MM.1S (cell line): ENCODE results near the gene TANGO2.

Experiments
- DNase-seq: peaks from one replicate; pipeline ENCODE4 v3.0.0-alpha.2; 2015
- H2AFZ ChIP-seq: fragments of 300-600 bp; sonication (generic); 2 replicates; pipeline ENCODE4 v1.6.0; 2016; ENCODE audit warnings: antibody characterized with exemption, low read length
- H3F3A ChIP-seq: fragments of 300-600 bp; sonication (generic); 2 replicates; pipeline ENCODE4 v1.6.1; 2016; ENCODE audit warnings: mild to moderate bottlenecking, antibody characterized with exemption, low read length, moderate library complexity, mixed read lengths; ENCODE audit not compliant: insufficient read depth
- H3K27ac ChIP-seq: fragments of 300-600 bp; sonication (generic); 2 replicates; pipeline ENCODE4 v1.5.1; 2016; ENCODE audit warnings: mild to moderate bottlenecking, low read length
- H3K27me3 ChIP-seq: fragments of 300-600 bp; sonication (generic); replicated peaks from 2 replicates; pipeline ENCODE4 v1.6.0; 2016; ENCODE audit warnings: low read length; ENCODE audit not compliant: insufficient read depth
- H3K36me3 ChIP-seq: fragments of 300-600 bp; sonication (generic); replicated peaks from 2 replicates; pipeline ENCODE4 v1.6.1; 2016; ENCODE audit warnings: mild to moderate bottlenecking, low read length, mixed read lengths; ENCODE audit not compliant: insufficient read depth
- H3K4me1 ChIP-seq: fragments of 300-600 bp; sonication (generic); 2 replicates; pipeline ENCODE4 v1.6.1; 2016; ENCODE audit warnings: low read length, mixed read lengths
- H3K4me2 ChIP-seq: fragments of 300-600 bp; sonication (generic); 2 replicates; pipeline ENCODE4 v1.6.0; 2016; ENCODE audit warnings: low read depth, low read length
- H3K4me3 ChIP-seq: fragments of 300-600 bp; sonication (generic); 2 replicates; pipeline ENCODE4 v1.5.1; 2016; ENCODE audit warnings: low read length, mixed read lengths
- H3K79me2 ChIP-seq: fragments of 300-600 bp; sonication (generic); 2 replicates; pipeline ENCODE4 v1.6.1; 2016; ENCODE audit warnings: mixed run types, low read length, mixed read lengths
- H3K9ac ChIP-seq: fragments of 300-600 bp; sonication (generic); 2 replicates; pipeline ENCODE4 v1.6.1; 2016; ENCODE audit warnings: low read length, mixed read lengths
- H3K9me2 ChIP-seq: fragments of 300-600 bp; sonication (generic); replicated peaks from 2 replicates; pipeline ENCODE4 v1.6.1; 2016; ENCODE audit warnings: mild to moderate bottlenecking, low read length, mixed read lengths; ENCODE audit not compliant: insufficient read depth
- H3K9me3 ChIP-seq: fragments of 300-600 bp; sonication (generic); replicated peaks from 2 replicates; pipeline ENCODE4 v1.6.1; 2016; ENCODE audit warnings: mild to moderate bottlenecking, low read length, mixed read lengths; ENCODE audit not compliant: insufficient read depth
- H4K20me1 ChIP-seq: fragments of 300-600 bp; sonication (generic); 2 replicates; pipeline ENCODE4 v1.6.1; 2016; ENCODE audit warnings: mild to moderate bottlenecking, low read length, moderate library complexity, mixed read lengths; ENCODE audit not compliant: insufficient read depth
- EZH2 ChIP-seq: fragments of 300-600 bp; sonication (generic); optimal IDR thresholded peaks from 2 replicates; pipeline ENCODE3; 2017; ENCODE audit warnings: low read depth, mild to moderate bottlenecking, antibody characterized with exemption, low read length, mixed read lengths
- EZH2phosphoT487 ChIP-seq: fragments of 300-600 bp; sonication (generic); IDR thresholded peaks from 2 replicates; pipeline ENCODE4 v1.6.1; 2018; ENCODE audit warnings: antibody characterized with exemption, low read length
- TF ChIP-seq, protein P1 (sequence below): fragments of 300-600 bp; sonication (generic); IDR thresholded peaks from 2 replicates; pipeline ENCODE4 v1.5.1; 2016; ENCODE audit warnings: antibody characterized with exemption, low read length, mixed read lengths

Gene TANGO2

DNA sequence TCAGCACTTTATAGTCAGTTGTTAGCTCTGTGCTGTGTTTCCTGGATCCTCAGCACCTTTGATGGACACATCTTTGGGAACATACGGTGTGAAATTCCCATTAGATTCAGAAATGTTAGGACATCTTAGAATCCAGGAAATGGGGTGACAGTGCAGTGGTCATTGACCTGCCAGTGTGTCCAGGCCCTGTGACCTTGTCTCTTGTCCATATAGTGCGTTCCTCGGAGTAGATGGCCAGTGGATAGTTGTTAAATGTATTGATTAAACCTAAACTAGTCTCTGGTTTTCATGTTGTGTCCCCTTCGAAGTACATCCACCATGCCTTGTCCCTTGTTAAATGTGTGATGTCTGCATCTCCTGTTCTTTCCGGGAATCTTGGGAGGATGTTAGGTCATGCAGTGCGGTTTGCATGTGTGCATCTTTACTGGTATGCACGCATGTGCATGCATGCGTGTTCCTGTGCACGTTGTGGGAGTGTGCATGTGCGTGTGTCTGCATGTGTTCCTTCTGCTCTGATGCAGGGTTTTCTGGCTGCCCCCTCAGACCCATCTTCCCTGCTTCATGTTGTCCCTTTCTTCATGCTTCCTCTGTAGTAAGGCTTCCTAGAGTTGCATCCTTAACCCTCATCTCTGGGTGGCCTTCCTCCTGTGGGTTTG lies 63.1 kb downstream of the TANGO2 start:
- H3K9me2 ChIP-seq: no peaks in the 10 kb centered on the region
- no peaks in the 10 kb centered on the region for H3K9me3 ChIP-seq
- H3K27ac ChIP-seq: no peak overlapping the region
- H3K4me1 ChIP-seq: peaks cover 6% of the 10 kb centered on the region; the same call in 1 of the 2 replicates
- H3K79me2 ChIP-seq: peaks cover 82% of the 10 kb centered on the region
- DNase-seq: no peak
- TF ChIP-seq, protein P1, sequence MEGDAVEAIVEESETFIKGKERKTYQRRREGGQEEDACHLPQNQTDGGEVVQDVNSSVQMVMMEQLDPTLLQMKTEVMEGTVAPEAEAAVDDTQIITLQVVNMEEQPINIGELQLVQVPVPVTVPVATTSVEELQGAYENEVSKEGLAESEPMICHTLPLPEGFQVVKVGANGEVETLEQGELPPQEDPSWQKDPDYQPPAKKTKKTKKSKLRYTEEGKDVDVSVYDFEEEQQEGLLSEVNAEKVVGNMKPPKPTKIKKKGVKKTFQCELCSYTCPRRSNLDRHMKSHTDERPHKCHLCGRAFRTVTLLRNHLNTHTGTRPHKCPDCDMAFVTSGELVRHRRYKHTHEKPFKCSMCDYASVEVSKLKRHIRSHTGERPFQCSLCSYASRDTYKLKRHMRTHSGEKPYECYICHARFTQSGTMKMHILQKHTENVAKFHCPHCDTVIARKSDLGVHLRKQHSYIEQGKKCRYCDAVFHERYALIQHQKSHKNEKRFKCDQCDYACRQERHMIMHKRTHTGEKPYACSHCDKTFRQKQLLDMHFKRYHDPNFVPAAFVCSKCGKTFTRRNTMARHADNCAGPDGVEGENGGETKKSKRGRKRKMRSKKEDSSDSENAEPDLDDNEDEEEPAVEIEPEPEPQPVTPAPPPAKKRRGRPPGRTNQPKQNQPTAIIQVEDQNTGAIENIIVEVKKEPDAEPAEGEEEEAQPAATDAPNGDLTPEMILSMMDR: no peak
- no peak for TF ChIP-seq EZH2phosphoT487
- no peak for TF ChIP-seq EZH2
- H3K9ac ChIP-seq: no peak overlapping the region
- H2AFZ ChIP-seq: no peak overlapping the region
- H3F3A ChIP-seq: no peaks in the 10 kb centered on the region
- peaks cover 5% of the 10 kb centered on the region; the same call in 1 of the 2 replicates for H3K36me3 ChIP-seq
- no peak overlapping the region for H3K4me2 ChIP-seq
- H4K20me1 ChIP-seq: peaks cover 12% of the 10 kb centered on the region
- no peak overlapping the region for H3K4me3 ChIP-seq
- no peaks in the 10 kb centered on the region for H3K27me3 ChIP-seq

DNA sequence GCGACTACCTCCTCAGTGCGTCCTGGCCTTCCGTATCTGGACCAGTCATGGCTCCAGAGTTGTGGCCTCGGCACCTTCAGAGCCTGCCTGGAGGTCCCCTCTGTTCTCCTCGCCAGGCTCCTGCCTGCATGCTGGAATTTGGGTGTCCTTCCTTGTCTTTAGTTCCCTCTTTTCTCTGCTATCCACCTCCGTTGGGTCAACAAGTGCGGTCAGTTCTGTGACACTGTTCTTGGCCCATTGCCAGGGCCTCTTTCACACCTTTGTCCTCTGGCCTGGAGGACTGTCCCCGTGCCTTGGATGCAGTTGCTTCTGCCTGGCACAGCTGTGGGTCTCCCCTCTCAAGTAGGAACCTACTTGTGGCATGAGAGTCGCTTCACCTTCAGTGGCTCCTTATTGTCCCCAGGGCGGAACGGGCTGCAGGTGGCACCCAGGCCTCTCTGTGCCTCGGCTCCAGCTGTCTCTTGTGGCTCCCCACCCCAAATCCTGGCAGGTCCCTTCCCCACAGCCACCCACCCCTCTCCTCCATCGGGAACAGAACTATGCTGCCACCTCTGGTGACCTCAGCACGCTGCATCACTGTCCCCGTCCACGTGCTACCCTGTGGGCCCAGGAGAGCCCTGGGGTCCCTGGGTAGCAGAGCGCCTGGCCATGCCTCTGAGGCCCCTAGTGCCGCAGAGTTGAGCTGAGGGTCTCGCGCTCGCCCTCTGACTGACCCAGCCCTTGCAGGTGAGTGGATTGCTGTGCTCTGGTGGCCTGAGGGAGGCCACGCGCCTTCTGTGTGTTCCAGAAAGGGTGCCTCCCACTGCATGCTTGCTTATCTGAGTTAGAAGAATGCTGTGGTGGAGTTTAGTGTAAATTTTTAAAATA lies 63.9 kb downstream of the TANGO2 start:
- TF ChIP-seq EZH2 (no peak), EZH2phosphoT487 (no peak)
- TF ChIP-seq, protein P1: peak; percentile 34
- no peaks in the 10 kb centered on the region for H3K9me2 ChIP-seq
- H2AFZ ChIP-seq: no peak overlapping the region
- peaks cover 6% of the 10 kb centered on the region; the same call in 1 of the 2 replicates for H3K4me1 ChIP-seq
- H3K36me3 ChIP-seq: peaks cover 5% of the 10 kb centered on the region; the same call in 1 of the 2 replicates
- H3K4me3 ChIP-seq: no peak overlapping the region
- H3K9ac ChIP-seq: no peak overlapping the region
- no peaks in the 10 kb centered on the region for H3K27me3 ChIP-seq
- no peak for DNase-seq
- H3K4me2 ChIP-seq: no peak overlapping the region
- H3F3A ChIP-seq: no peaks in the 10 kb centered on the region
- H3K9me3 ChIP-seq: no peaks in the 10 kb centered on the region
- H3K79me2 ChIP-seq: peaks cover 82% of the 10 kb centered on the region
- peaks cover 12% of the 10 kb centered on the region for H4K20me1 ChIP-seq
- H3K27ac ChIP-seq: no peak overlapping the region

DNA sequence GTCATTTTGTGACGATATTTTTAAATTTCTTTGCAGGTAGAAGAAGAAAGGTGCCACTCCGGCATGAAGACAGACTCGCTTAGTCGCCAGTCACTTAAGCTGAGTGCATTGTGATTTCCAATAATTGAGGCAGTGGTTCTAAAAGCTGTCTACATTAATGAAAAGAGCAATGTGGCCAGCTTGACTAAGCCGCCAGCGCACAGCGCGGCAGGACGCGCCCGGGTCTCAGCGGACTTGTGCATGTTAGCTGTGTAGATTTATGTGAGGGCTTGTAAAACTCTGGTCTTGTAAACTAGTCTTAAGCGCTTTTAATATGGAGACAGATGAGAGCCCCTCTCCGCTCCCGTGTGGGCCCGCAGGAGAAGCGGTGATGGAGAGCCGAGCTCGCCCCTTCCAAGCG lies 64.7 kb downstream of the TANGO2 start:
- no peaks in the 10 kb centered on the region for H3K27me3 ChIP-seq
- no peaks in the 10 kb centered on the region for H3F3A ChIP-seq
- no peak for DNase-seq
- peaks cover 12% of the 10 kb centered on the region; the same call in 1 of the 2 replicates for H3K36me3 ChIP-seq
- no peak overlapping the region for H3K4me3 ChIP-seq
- H4K20me1 ChIP-seq: peaks cover 12% of the 10 kb centered on the region
- H3K4me1 ChIP-seq: peaks cover 6% of the 10 kb centered on the region; the same call in 1 of the 2 replicates
- H2AFZ ChIP-seq: no peak overlapping the region
- no peak overlapping the region for H3K27ac ChIP-seq
- H3K9ac ChIP-seq: no peak overlapping the region
- H3K79me2 ChIP-seq: peaks cover 79% of the 10 kb centered on the region
- no peak for TF ChIP-seq EZH2
- TF ChIP-seq EZH2phosphoT487: no peak
- TF ChIP-seq, protein P1: no peak
- no peaks in the 10 kb centered on the region for H3K9me2 ChIP-seq
- no peak overlapping the region for H3K4me2 ChIP-seq
- no peaks in the 10 kb centered on the region for H3K9me3 ChIP-seq
